Posterior cingulate gyrus (tissue), 11 donors: ENCODE measurements around the gene ITGA3.

Experiments
- DNase-seq, 10 donors: peaks; one replicate each; pipeline versions ENCODE4 v3.0.0 to v3.0.0-alpha.2; 2020 to 2021; ENCODE audit warnings: mixed read lengths in 3 of 10
- intact Hi-C: fragments of 100-400 bp; cut with DNase I; formaldehyde crosslinking; loops from one replicate; pipeline ENCODE4 v1.15.1; 2023

The ITGA3 gene

DNA sequence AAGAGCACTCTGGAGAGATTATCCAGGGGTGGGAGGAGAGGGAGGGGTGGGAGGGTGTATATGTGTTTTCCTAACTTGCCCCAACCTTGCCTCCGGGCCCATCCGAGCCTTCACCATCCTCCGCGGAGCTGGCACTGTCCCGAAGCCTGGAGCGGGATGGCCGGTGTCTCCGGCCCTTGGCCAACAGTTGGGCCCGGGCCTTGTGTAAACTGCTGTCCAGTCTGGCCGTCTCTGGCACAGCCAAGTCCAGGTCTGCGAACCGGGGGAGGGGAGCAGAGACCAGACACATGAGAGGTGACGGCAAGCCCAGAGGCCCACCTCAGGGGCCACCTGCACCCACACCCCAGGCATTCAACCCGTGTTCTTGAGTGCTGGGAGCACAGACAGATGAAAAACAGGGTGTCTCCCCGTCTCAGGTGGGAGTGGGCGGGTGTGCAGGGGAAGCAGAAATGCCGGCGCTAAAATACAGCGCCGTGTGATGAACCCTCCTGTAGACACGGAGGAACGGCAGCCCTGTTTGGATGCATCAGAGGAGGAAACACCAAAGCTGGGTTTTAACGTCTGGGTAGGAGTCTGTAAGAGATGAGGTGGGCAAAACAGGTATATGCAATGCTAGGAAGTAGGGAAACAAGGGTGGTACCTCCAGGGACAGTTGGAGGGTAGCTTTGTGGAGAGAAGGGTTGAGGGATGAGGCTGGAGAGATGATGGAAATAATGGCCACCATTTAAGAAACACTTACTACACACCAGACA lies 62.3 kb downstream of the ITGA3 start:
- DNase-seq, result peak in 1 of 10 donors; percentile 73
- intact Hi-C loops, result no loop called here

DNA sequence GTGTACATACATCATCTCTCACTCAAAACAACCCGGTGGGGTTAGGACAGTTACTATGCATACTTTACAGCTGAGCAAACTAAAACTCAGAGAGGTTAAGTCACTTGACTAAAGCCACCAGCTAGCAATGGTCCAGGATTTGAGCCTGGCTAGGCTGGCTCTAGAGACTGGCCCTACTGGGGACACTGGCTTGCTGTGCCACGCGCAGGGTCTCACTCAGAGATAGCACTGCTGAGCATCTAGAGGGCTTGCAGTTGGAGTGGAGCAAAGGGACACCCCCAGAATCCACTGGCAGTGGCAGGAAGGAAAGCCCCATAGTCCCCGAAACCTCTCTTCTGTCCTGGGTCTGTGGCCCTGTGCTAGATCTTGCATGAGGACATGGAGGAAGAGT lies 62.9 kb downstream of the ITGA3 start:
- no peak for DNase-seq
- intact Hi-C loops, result no loop called here

DNA sequence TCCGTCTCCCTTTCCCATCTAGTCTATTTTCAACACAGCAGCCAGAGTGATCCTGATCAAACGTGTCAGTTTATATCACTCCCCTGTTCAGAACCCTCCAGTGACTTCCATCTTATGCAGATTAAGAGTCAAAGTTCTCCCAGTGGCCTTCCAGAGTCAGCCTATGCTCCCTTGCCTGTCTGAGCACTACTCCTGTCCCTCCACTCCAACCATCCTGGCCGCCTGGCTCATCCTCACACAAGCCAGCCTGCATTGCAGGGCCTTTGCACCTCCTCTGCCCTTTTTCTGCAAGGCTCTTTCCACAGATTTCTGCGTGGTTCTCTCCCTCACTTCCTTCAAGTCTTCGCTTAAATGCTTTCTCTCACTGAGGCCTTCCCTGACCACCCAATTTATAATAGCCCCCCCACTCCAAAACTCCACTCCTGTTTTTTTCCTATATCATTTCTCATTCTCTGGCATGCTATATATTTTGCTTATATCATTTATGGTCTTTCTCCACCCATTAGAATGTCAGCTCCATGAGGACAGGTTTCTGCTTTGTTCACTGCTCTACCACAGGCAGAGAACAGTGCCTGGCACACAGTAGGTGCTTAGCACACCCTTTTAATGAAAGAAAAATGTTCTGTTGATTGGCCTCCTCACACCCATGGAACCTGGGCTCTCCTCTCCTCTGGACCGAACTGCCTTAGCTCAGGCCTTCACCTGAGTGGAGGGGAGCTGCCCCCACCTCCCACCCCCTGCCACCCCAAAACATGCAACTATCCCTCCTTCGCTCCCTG lies 64.8 kb downstream of the ITGA3 start:
- intact Hi-C loops, result no loop called here
- DNase-seq, result no peak

DNA sequence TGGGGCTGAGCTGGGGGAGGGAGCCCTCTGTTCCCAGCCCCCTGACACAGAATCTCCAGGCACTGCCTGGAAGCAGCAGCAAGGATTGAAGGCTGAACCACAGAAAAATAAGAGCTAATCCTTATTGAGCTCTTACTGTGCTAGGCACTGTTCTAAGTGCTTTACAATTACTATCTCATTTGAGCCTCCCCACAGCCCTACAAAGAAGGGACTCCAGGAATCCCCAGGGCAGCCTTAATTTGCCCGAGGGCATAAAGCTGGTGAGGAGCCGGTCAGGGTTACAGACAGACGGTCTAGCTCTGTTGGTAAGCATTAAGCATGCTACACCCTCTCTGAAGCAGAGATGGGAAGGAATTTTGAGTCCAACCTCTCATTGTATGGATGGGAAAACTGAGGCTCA lies 67.0 kb downstream of the ITGA3 start:
- intact Hi-C loops, result no loop called here
- no peak for DNase-seq

GRCh38 chr17:50123649-50124349 lies 67.9 kb downstream of the ITGA3 start:
- peak in 2 of 10 donors; percentile 86 to 87 for DNase-seq
- intact Hi-C loops, result no loop called here

DNA sequence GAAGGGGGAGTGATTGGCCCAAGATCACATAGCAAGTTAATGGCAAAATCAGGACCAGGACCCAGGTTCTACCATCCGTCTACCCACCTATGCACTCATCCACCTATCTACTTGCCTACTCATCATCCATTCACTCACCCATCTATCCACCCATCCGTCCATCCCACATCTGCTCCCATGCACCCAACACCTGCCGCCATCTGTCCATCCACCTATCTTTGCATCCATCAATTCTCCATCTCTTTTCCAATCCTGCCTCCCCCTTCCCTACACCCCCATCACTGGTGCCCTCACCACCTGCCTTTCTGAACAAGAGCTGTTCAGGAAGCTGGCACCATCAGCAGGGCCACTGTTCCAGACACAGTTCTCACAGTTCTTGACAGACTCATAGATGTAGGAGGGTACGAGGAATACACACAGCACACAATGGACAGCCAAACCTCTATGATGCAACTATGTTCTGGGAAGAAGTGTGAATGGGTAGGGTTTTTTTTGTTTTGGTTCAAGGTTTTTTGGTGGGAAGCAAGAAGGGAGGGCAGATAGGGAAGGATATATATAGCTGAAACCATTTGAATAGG lies 69.6 kb downstream of the ITGA3 start:
- intact Hi-C loops, result no loop called here
- peak in 2 of 10 donors; percentile 57 to 91 for DNase-seq

GRCh38 chr17:50127697-50128361 lies 71.9 kb downstream of the ITGA3 start:
- intact Hi-C loops, result no loop called here

DNA sequence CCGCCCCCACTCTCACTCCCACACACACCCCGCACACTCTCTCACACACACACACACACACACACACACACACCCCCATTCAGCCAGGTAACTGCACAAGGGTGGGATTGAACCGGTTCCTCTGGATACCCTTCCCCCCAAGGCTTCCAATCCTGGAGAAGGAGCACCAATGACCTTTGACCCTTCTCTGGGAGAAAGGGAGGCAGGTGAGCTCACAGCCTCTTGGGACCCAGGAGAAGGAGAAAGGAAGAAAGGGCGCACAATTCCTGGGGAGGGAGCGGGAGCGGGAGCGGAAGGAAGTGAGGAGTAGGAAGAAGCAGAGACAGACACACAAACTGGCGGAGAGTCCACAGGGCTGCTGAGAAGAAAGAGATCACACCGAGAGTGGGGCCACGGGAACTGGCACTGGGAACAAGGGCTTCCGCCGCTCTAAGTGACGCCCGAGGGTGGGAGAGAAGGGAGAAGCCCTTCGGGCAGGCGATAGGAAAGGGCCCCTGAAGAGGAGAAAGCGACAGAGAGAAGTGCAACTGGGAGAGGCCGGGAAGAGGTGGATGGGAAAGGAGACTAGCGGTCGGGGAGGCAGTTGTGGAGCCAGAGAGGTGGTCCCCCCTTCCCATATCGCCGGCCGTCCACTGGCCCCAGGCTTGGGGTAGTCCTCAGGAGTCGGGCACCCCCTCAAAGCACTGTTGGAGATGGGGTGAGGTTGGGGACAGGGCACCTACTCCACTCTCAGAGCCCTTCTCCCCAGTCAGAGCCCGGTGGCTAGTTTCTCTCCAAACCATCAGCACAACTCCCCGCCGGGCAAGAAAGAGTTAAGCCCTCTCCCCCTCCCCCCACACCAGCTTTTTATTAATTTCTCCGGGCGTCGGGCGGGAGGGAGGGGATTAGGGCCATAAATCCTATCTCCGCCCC lies 72.8 kb downstream of the ITGA3 start:
- peak in 1 of 10 donors; percentile 84 for DNase-seq
- intact Hi-C loops, result no loop called here

More at GRCh38 chr17:50127697-50128361, 71.9 kb downstream of the ITGA3 start:
- DNase-seq, result no peak

DNA sequence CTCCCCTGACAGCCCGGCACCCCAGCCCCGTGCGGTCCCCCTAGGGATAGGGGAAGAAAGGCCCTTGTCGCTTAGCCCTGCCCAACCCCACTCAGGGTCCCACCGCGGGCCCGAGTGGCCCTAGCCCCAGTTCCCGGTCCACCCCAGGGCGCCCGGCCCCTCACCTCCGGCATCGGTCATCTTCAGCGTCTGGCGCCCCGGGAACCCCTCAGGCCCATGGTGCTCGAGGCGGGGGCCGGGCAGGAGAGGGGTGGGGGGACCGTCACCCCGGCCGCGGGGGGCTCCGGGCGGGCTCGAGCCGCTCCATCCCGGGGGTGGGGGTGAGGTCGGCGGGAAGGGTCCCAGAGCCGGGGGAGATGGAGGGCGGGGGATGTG lies 73.4 kb downstream of the ITGA3 start:
- peak in 1 of 10 donors; percentile 79 for DNase-seq
- intact Hi-C loops, result no loop called here

- DNase-seq, result peak in 3 of 10 donors; percentile 88 to 93 (median 90)
- intact Hi-C loops, result loop anchor here (10.0 kb wide), 1 partner anchor 165 kb away; no protein-coding TSS in a partner anchor
These were observed 74.0 kb downstream of the ITGA3 start, which contains the start of gene SAMD14 for GRCh38 chr17:50129728-50130558. SAMD14 (minus strand) TSS chr17:50130160; CDS start chr17:50124959, 5,201 bp downstream.

- intact Hi-C loops, result loop anchor here (10.0 kb wide), 1 partner anchor 164 kb away; no protein-coding TSS in a partner anchor
- no peak for DNase-seq
These were observed 74.8 kb downstream of the ITGA3 start for GRCh38 chr17:50130559-50131305.

GRCh38 chr17:50132104-50132794 lies 76.3 kb downstream of the ITGA3 start:
- no peak for DNase-seq
- intact Hi-C loops, result loop anchor here (10.0 kb wide), 1 partner anchor 163 kb away; no protein-coding TSS in a partner anchor

DNA sequence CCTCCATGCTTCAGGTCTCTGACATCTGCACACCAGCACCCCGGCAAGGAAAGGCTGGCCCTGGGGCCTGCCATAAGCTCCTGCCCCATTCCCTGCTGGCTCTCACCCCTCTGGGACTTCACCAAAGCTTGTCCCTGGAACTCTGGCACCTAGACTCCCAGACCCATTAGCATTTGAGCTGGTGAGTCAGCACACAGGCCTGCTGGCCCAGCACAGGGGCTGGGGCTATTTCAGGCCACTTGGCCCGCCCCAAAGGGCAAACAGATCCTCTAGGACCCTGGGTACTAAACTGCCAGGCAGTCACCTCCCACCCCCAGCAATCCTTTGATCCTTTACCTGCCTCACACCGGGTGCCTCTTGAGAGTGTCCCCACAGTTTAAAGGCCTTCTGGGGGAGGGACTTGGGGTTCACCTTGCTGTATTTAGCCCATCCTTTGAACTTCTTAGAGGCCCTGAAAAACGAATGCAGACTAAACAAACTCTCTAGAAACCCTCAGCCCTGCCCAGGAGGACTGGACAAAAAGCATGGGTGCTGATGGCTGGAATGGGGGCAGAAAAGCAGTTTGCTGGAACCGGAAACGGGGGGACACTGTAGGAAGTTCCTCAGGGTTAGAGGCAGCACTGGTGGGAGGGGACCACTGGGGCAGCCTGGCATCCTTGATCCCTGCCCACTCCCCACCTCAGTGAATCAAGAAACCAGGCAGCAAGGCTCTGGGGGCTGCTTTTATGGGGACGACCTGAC lies 77.3 kb downstream of the ITGA3 start:
- DNase-seq, result peak in 1 of 10 donors; percentile 85
- intact Hi-C loops, result loop anchor here (10.0 kb wide), 1 partner anchor 162 kb away; no protein-coding TSS in a partner anchor

DNA sequence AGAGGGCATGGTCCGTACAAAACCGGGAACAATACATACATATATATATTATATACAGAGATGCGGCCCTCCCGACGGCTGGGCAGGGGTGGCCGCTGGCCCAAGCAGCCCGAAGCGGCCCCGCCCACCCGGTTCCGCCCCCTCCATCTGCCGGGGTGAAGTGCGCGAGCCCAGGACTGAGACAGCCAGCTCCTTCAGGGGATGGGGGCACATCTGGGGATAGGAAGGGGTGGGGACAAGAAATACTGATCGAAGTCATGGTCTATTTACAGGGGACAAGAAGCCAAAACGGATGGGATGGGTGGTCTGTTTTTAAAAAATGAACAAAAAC lies 77.8 kb downstream of the ITGA3 start:
- intact Hi-C loops, result loop anchor here (10.0 kb wide), 1 partner anchor 161 kb away; no protein-coding TSS in a partner anchor

DNA sequence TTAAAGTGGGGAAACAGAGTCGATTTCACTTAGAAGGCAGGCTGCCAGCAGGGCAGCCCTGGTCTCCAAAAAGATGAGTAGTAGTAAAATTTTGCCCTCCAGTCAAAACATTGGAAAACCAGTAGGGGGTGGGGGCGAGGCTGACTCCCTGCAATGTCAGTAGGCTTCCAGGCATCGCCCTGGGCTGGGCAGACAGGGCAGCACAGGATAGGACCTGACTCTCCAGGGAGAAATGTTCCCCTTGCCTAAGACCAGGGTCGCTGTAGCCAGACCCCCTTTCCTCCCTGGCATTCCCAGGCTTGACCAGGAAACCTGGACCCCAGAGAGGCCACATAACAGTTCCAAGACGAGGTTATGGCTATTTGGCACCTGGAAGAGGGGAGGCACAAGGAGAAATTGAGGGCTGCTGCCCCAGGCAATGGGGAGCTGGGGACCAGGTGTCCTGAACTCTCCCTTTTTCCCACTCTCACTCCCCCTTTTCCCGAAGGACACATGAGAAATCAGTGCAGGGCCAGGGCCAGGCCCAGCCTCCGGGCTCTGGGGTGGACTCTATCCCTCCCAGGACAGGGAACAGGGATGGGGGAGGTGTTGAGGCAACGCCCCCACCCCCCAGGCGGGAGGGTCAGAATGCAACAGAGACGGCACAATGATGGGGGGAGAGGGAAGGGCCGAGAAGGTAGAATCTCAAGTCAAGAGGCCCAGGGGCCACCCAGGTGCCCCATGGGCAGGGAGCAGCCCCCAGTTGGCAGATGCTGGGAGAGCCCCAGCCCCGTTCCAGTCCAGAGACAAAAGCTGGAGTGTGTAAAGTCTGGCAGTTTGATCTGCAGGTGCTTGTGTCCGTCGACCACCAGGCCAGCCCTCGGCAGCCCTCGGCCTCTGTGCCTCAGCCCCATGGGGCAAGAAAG lies 78.5 kb downstream of the ITGA3 start:
- peak in 1 of 10 donors; percentile 61 for DNase-seq
- intact Hi-C loops, result loop anchor here (10.0 kb wide), 1 partner anchor 160 kb away; no protein-coding TSS in a partner anchor

More for the DNA sequence above, 77.8 kb downstream of the ITGA3 start:
- no peak for DNase-seq
